PC-3 (cell line): Measurements from ENCODE around the gene CCM2.

Experiments
- CTCF ChIP-seq: fragments of 300-600 bp; sonication (generic); conservative IDR thresholded peaks from 2 replicates; pipeline ENCODE4 v1.5.1; 2017; ENCODE audit warnings: antibody characterized with exemption, low read depth, mild to moderate bottlenecking, low read length
- EZH2 ChIP-seq: fragments of 300-600 bp; sonication (generic); IDR thresholded peaks from one replicate; pipeline ENCODE4 v1.6.1; 2017; ENCODE audit warnings: antibody characterized with exemption, mild to moderate bottlenecking, low read length; ENCODE audit not compliant: unreplicated experiment
- EZH2phosphoT487 ChIP-seq: fragments of 300-600 bp; sonication (generic); IDR thresholded peaks from 2 replicates; pipeline ENCODE4 v1.6.1; 2018; ENCODE audit warnings: mild to moderate bottlenecking, antibody characterized with exemption, low read length, borderline replicate concordance

DNA sequence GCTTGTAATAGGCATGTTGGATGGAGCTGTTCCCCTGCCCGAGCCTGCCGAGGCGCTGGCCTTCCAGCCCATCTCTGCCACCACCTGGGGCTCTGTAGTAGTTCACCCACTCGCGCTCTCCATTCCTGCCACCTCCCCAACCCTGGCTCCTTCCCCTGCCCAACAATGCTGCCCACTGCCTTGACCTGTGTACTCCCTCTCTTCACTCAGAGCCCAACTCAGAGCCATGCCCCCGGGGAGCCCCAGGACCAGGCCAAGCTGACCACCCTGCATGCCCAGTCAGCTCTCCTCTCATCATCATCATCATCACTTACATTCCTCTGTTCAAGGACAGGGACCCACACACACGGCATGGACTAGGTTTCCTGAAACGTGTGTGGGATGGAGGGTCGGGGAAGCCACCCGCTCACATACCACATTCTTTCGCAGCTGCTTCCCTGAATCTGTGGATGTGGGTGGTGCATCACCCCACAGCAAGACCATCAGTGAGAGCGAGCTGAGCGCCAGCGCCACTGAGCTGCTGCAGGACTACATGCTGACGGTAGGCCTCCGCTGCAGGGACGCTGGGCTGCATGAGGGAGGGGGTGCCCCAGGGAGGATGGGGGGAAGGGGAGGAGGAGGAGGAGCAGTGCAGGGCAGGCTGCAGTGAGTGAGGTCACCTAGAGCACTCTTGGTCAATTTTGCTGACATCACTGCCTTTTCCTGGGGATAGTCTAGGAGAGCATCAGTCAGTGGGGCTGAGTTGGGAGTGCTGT lies 73.2 kb downstream of the CCM2 start:
- TF ChIP-seq CTCF (no peak), EZH2phosphoT487 (no peak), EZH2 (no peak)
